ENCODE data around the gene NRF1. TPM values are rescaled to one million over a fixed set of nuclear protein-coding genes. Genes with fewer than 3 reads are reported as not detected.

The NRF1 gene
- total RNA-seq, 1 donor from 2014 or later = 19.3 TPM

- Histone ChIP-seq H3K36me3 (no peaks in the 10 kb centered on the region), H3K9me3 (no peaks in the 10 kb centered on the region), H3K4me1 (peaks cover 26% of the 10 kb centered on the region), H3K27me3 (peaks cover 50% of the 10 kb centered on the region), H3K27ac (no peak overlapping the region), H3K4me3 (no peak overlapping the region)
- ATAC-seq (no peak), DNase-seq (no peak)
- intact Hi-C loops (cut with DNase I) = no loop called here
- no peak for TF ChIP-seq CTCF (IDR thresholded peaks at IDR 0.05)
Measured at GRCh38 chr7:129775695-129776361, 164.3 kb downstream of the NRF1 start.

GRCh38 chr7:129776362-129776722 is 164.8 kb downstream of the NRF1 start:
- Histone ChIP-seq H3K27me3 (peaks cover 55% of the 10 kb centered on the region), H3K4me3 (no peak overlapping the region)
- no peak for TF ChIP-seq CTCF (IDR thresholded peaks at IDR 0.05)

GRCh38 chr7:129777195-129777844 is 165.8 kb downstream of the NRF1 start:
- H3K9me3 ChIP-seq = no peaks in the 10 kb centered on the region
- H3K36me3 ChIP-seq = no peaks in the 10 kb centered on the region
- H3K4me1 ChIP-seq = peaks cover 39% of the 10 kb centered on the region
- no peak for TF ChIP-seq CTCF (IDR thresholded peaks at IDR 0.05)
- ATAC-seq (no peak), DNase-seq (no peak)
- H3K27me3 ChIP-seq = peaks cover 65% of the 10 kb centered on the region
- no peak overlapping the region for H3K27ac ChIP-seq
- no peak overlapping the region for H3K4me3 ChIP-seq
- intact Hi-C loops (cut with DNase I) = no loop called here

More at GRCh38 chr7:129776362-129776722, 164.8 kb downstream of the NRF1 start:
- H3K4me1 ChIP-seq = peaks cover 31% of the 10 kb centered on the region
- ATAC-seq (no peak), DNase-seq (no peak)
- no peaks in the 10 kb centered on the region for H3K36me3 ChIP-seq
- no peaks in the 10 kb centered on the region for H3K9me3 ChIP-seq
- no peak overlapping the region for H3K27ac ChIP-seq
- intact Hi-C loops (cut with DNase I) = no loop called here

- no peaks in the 10 kb centered on the region for H3K36me3 ChIP-seq
- TF ChIP-seq CTCF (IDR thresholded peaks at IDR 0.05) = no peak
- H3K9me3 ChIP-seq = no peaks in the 10 kb centered on the region
- ATAC-seq = no peak
- peak overlapping the region; percentile 55 for H3K4me3 ChIP-seq
- H3K27ac ChIP-seq = no peak overlapping the region
- H3K27me3 ChIP-seq = peaks cover 73% of the 10 kb centered on the region
- intact Hi-C loops (cut with DNase I) = no loop called here
- no peak for DNase-seq
- H3K4me1 ChIP-seq = peaks cover 40% of the 10 kb centered on the region
Measured at GRCh38 chr7:129777993-129778769, 166.7 kb downstream of the NRF1 start.

- ATAC-seq (no peak), DNase-seq (no peak)
- peak overlapping the region; percentile 55 for H3K4me3 ChIP-seq
- H3K36me3 ChIP-seq = no peaks in the 10 kb centered on the region
- peaks cover 81% of the 10 kb centered on the region for H3K27me3 ChIP-seq
- H3K27ac ChIP-seq = no peak overlapping the region
- intact Hi-C loops (cut with DNase I) = no loop called here
- no peak for TF ChIP-seq CTCF (IDR thresholded peaks at IDR 0.05)
- no peaks in the 10 kb centered on the region for H3K9me3 ChIP-seq
- H3K4me1 ChIP-seq = peaks cover 40% of the 10 kb centered on the region
Measured at GRCh38 chr7:129778770-129779601, 167.5 kb downstream of the NRF1 start.
